ENCODE data around the gene LGALS8. TPM values are rescaled to one million over a fixed set of nuclear protein-coding genes. Genes with fewer than 3 reads are reported as not detected.
A peak's percentile ranks its signal among the peaks of the same experiment; 100 is the strongest.

LGALS8 gene
- total RNA-seq, 1 donor from 2014 or later = 81.7 TPM

DNA sequence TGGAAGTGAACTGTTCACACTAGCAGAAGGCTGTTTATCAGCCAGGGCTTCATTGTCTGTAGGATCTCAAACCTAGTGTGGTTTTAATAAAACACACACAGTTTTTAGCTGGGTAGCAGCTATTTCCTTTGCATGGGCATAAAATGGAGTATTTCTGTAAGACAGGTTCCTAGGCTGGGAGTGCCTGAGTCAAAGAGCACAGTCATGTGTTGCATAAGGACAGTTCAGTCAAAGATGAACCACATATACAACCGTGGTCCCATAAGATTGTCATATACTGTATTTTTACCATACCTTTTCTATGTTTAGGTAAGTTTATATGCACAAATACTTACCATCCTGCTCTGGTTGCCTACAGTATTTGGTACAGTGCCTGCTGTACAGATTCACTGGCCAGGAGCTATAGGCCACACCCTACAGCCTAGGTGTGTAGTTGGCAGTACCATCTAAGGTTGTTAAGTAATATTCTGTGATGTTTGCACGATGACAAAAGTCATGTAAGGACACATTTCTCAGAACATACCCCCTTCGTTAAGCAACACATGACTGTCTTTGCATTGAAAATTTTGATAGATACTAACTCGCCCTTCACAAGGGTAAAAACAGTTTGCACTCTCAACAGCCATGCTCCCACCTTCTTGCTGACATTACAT lies 17.2 kb downstream of the LGALS8 start:
- TF ChIP-seq, protein P1, sequence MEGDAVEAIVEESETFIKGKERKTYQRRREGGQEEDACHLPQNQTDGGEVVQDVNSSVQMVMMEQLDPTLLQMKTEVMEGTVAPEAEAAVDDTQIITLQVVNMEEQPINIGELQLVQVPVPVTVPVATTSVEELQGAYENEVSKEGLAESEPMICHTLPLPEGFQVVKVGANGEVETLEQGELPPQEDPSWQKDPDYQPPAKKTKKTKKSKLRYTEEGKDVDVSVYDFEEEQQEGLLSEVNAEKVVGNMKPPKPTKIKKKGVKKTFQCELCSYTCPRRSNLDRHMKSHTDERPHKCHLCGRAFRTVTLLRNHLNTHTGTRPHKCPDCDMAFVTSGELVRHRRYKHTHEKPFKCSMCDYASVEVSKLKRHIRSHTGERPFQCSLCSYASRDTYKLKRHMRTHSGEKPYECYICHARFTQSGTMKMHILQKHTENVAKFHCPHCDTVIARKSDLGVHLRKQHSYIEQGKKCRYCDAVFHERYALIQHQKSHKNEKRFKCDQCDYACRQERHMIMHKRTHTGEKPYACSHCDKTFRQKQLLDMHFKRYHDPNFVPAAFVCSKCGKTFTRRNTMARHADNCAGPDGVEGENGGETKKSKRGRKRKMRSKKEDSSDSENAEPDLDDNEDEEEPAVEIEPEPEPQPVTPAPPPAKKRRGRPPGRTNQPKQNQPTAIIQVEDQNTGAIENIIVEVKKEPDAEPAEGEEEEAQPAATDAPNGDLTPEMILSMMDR (IDR thresholded peaks at IDR 0.05) = no peak
- H3K27me3 ChIP-seq = no peaks in the 10 kb centered on the region
- H3K4me1 ChIP-seq = no peaks in the 10 kb centered on the region
- H3K9me3 ChIP-seq = no peaks in the 10 kb centered on the region
- intact Hi-C loops (cut with DNase I) = no loop called here
- H3K4me3 ChIP-seq = no peak overlapping the region
- ATAC-seq (peak; percentile 14), DNase-seq (no peak)
- H3K36me3 ChIP-seq = peaks cover 77% of the 10 kb centered on the region
- H3K27ac ChIP-seq = no peak overlapping the region

DNA sequence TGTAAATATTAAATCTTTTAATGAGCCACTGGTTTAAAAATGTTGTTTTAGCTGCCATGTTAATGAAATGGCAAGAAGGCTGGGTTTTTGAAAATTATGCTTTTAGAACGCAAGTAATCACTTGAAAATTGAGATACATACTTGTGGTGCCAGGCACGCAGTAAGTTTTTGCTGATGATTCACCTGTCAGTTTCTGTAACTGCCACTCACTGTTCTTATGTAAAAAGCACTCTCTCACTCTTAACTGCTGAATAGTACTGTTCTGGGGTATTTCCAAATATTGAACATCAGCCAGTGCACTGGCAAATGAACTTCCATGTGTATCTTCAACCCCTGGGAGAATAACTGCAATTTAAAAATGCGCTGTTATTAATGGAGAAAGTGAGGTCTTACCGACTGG lies 17.9 kb downstream of the LGALS8 start:
- intact Hi-C loops (cut with DNase I) = no loop called here
- no peak overlapping the region for H3K27ac ChIP-seq
- peaks cover 83% of the 10 kb centered on the region for H3K36me3 ChIP-seq
- ATAC-seq (no peak), DNase-seq (no peak)
- no peaks in the 10 kb centered on the region for H3K27me3 ChIP-seq
- H3K4me3 ChIP-seq = no peak overlapping the region
- TF ChIP-seq, protein P1 (IDR thresholded peaks at IDR 0.05) = no peak
- H3K4me1 ChIP-seq = no peaks in the 10 kb centered on the region
- no peaks in the 10 kb centered on the region for H3K9me3 ChIP-seq

DNA sequence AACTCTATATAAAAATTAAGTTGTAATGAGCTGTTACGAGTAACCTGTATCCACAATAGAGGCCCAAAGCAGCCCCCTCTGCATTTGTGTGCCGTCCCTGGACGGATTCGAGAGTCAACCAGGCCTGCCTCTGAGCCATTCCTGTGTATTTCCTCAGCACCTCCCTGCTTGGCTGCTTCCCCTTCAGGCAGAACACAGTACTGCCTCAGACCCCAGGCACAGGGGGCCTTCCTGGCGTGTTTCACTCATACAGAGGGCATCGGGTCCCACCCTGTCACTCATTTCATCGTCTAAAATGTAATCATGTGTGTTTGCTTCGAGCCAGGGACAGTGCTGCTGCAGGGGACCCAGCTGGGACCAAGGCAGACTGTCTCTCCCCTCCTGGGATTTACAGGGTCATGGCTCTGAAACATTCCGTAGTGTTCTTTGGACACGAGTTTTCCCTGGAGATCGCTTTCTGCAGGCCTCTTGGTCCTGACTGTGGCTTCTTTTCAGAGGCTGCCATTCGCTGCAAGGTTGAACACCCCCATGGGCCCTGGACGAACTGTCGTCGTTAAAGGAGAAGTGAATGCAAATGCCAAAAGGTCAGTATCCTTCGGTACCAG lies 19.4 kb downstream of the LGALS8 start:
- H3K4me1 ChIP-seq = no peaks in the 10 kb centered on the region
- intact Hi-C loops (cut with DNase I) = no loop called here
- TF ChIP-seq, protein P1 (IDR thresholded peaks at IDR 0.05) = no peak
- ATAC-seq (no peak), DNase-seq (no peak)
- H3K4me3 ChIP-seq = no peak overlapping the region
- H3K27ac ChIP-seq = no peak overlapping the region
- H3K36me3 ChIP-seq = peaks cover 95% of the 10 kb centered on the region
- no peaks in the 10 kb centered on the region for H3K9me3 ChIP-seq
- no peaks in the 10 kb centered on the region for H3K27me3 ChIP-seq

DNA sequence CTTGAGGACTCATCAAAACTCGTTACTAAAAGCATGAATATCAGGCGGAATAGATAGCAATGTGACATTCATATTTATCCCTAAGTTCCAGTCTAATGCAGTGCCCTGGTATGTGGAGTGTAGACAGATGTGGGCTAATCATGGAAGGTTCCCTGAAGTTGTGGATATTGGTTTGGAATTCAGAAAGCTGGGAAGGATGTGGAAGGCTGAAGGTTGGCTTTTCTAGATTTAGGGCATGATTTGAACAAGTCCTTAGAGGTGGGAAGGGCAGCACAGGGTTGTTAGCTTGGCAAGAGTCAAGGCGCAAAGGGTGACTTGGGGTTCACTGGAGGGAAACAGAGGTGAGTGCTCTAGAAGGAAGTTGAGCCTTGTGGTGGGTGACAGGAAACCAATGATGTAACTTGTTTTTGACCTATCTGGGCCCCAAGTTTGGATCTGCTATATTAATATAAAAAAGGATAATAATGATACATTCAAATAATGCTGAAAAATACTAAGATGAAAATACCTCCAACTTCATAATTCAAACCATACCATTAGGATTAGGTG lies 21.9 kb downstream of the LGALS8 start:
- DNase-seq (no peak), ATAC-seq (no peak)
- H3K27me3 ChIP-seq = no peaks in the 10 kb centered on the region
- H3K4me3 ChIP-seq = no peak overlapping the region
- TF ChIP-seq, protein P1 (IDR thresholded peaks at IDR 0.05) = no peak
- no peak overlapping the region for H3K27ac ChIP-seq
- H3K9me3 ChIP-seq = no peaks in the 10 kb centered on the region
- H3K36me3 ChIP-seq = peaks cover 99% of the 10 kb centered on the region
- H3K4me1 ChIP-seq = no peaks in the 10 kb centered on the region
- intact Hi-C loops (cut with DNase I) = no loop called here

DNA sequence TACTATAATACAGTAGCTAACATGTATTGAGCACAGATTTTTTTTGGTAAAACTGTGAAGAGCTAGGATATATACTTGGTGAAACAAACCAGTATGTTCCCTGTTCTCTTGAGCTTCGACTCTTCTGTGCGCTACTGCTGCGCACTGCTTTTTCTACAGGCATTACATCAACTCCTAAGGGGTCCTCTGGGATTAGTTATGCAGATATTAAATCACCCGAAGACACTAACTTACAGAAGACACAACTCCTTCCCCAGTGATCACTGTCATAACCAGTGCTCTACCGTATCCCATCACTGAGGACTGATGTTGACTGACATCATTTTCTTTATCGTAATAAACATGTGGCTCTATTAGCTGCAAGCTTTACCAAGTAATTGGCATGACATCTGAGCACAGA lies 24.7 kb downstream of the LGALS8 start:
- Histone ChIP-seq H3K4me3 (no peak overlapping the region), H3K36me3 (peaks cover 99% of the 10 kb centered on the region), H3K27me3 (no peaks in the 10 kb centered on the region), H3K27ac (no peak overlapping the region), H3K4me1 (no peaks in the 10 kb centered on the region), H3K9me3 (no peaks in the 10 kb centered on the region)
- ATAC-seq (no peak), DNase-seq (no peak)
- TF ChIP-seq, protein P1 (IDR thresholded peaks at IDR 0.05) = no peak
- intact Hi-C loops (cut with DNase I) = no loop called here

All from upper lobe of right lung (tissue), 1 donor.